ELF-1 (cell line): Measurements from ENCODE around the gene NPB.
A peak's percentile ranks its signal among the peaks of the same experiment; 100 is the strongest.
"Not testable (repeated sequence)": the region's sequence is repeated elsewhere in the genome, so short reads cannot be mapped to it uniquely, and the experiment has no call there.

Experiments
- DNase-seq: peaks from one replicate; pipeline ENCODE4 v3.0.0-alpha.2; 2016; ENCODE audit warnings: low read depth, low spot score

The NPB gene

DNA sequence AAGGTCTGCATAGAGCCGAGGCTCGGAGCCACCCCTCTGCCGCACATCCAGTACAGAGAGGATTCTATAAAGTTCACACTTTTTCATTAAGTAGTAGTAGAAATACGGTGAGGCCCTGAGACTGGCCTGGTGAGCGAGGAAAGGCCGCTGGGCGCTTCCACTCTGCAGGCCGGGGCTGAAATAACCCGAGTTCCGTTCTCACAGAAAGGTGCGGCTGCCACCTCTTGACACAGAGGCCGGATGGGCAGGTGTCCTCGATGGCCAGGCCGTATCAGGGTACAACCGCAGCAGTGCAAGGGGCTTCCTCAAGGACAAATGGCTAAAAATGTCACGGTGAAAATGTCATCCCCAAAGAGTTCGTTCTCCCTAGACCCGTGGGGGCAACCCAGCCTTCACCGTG lies 9.9 kb downstream of the NPB start:
- DNase-seq, result no peak

DNA sequence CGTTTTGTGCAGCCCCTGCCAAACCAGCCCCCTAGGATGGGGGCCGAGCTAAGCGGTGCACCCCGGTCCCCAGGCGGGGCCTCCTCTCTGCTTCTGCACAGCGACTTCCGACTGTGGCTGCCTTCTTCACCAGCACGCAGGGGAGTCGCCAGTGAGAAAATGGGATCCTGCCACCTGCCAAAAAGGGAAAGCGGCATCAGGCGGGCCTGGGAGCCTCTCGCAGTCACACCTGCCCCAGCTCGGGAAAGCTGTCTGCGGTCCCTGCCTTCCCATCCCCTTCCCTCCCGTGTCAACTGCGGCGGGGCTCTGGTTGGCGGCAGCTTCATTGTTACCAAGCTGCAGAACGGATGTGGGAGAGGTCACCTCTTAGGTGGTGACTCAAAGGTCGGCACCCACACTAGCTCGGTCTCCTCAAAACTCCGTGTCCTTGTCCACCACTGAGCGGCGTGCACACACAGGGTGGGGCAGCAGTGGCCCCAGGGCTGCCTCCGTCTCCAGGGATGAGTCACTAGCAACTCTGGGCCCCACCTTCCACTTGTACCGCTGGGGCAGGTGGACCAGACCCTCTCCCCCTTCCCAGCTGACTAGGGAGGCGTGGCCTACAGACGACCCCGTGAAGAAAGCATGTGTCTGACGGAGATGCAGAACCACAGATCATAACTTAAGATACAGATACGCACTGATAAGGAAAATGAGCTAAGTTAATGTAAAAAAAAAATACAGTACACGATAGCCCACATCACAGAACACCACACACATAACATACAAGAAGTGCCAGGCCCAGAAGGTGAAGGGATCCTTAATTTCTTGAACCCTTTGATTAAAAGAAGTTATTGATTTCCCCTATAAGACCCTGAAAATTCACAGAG lies 10.6 kb downstream of the NPB start:
- DNase-seq, result no peak

DNA sequence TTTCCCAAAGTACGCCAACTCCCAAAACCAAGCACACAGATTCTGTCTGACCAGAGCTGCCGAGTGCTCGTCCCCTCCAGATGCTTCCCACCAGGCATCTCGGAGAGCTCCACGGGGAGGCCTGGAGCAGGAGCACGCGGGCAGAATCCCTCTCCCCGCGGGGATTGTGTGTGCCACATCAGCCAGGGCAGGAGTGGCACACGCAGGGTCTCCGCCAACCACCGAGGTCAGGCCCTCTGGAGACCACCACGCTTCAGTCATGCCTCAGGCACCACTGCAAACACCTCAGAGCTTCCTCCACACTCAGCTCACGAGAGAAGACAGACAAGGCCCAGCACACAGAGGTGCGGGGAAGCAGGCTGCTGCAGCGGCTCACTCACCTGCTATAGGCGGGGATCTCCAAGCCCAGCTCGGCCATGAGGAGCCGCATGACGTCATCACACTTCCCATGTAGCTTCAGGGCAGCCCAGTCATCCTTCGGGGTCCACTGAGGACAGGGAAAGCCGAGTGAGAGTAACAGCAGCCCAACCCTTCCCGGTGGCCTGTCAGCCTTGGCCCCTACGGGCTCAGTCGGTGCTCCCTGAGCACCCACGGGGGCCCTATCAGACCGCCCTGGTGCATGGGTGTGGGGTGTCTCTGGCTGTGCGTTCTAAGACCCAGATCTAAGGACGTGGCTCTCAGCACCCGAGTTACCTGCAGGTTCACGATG lies 11.5 kb downstream of the NPB start:
- DNase-seq, result no peak

DNA sequence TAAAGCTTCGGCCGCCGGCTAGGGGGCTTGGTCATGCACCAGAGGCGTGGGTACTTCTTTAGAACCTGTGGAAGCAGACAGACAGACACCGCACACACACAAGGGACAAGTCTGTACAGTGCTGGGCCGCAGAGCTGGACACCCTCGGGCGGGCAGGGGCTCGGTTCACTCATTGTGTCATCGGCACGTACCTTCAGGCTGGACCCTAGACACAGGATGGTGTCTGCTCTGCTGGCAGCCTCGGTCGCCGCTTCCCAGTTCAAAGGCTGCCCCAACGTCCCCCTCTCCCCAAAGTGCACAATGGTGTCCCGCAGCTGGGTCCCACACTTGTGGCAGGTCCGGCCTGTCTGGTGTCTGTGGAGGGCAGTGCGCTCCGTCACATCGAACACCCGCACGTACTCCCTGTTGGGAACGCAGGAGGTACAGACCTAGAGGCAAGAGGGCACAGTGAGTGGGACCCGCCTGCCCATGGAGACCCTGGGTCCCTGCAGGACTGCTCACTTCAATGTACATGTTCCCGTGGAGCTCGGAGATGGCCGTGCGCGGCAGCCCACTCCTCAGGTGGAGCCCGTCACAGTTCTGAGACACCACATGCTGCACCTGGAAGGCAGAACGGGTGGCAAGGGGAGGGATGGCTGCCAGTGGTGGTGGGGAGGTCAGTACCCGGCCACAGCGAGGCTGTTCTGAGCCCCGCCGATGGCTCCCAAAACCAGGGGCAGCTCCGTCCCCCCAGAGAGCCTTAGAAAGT lies 12.2 kb downstream of the NPB start:
- DNase-seq, result no peak

DNA sequence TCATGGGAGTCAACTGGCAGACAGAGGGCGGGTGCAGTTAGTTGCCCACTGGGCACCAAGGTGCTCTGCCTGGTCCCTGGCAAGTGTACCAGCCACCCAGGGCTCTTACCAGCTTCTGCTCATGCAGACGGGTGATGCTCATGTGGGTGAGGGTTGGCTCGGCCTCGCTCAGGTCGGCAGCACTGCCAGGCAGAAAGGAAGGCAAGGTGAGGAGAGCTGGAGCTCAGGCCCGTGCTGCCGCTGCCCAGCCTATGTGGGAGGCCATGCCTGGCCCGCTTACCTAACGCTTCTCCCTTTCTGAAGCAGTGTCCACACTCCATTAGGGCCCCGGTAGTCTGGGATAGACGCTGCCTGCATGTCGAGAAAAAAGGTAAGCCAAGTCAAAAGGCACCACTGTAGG lies 13.3 kb downstream of the NPB start:
- no peak for DNase-seq

DNA sequence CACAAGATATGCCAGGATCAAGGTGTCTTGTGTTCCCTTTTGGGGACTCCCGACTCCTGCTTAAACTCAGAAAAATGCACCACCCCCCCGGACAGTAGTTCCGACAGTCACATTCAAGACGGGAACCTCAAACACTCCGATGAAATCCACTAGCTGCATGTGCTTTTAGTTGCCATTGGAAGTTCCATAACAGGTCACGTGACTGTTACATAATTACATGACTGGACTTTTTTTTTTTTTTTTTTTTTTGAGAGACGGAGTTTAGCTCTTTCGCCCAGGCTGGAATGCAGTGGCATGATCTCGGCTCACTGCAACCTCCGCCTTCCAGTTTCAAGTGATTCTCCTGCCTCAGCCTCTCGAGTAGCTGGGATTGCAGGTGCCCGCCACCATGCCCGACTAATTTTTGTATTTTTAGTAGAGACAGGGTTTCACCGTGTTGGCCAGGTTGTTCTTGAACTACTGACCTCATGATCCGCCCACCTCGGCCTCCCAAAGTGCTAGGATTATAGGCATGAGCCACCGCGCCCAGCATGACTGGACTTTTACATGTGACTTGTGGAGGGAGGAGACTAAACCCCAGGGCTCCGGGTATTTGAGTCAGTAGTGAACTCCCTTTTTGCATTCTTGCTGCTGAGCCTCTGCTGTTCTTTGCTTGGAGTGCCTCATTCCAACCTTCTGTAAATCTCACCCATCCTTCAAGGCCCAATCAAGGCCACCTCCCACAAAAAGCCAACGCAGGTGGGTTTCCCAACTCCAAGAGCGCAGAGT lies 14.4 kb downstream of the NPB start:
- DNase-seq, result no peak

DNA sequence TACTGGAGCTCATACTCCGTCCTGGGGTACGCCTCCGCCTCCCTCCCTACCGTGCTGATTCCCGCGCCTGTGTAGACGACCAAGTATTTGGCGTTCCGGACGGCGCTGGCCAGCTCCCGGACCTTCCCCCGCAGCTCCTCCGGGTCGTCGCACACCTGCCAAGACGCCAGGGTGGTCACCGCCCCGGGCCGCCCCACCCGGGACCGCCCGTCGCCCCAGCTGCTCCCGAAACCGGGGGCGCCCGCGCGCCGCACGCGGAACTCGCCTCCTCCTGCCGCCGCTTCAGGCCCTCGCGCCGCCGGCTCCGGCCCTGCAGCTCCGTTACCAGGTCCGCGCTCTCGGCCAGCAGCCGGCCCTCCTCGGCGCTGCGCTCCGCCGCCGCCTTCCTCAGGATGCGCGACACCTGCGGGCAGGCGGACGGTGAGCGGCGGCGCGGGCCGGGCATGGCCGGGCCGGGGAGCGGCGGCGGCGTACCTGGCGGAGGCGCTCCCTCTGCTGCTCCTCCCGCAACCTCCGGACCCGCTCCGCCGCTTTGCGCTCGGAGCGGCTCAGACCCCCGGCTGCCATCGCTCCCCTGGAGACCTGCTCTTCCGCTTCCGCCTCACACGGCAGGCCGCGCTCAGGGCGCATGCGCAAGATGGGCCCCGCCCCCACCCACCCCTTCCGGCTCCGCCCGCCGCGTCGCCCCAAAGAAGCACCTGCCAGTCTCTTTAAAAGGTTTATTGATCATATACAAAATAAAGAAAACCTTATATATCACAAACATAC lies 15.7 kb downstream of the NPB start, which contains the start of gene SIRT7:
TSS of gene SIRT7 (minus strand) at position 612 of the 768 bp plus-strand sequence. CDS start at position 567, 45 bp downstream.
- peak; percentile 72 for DNase-seq

DNA sequence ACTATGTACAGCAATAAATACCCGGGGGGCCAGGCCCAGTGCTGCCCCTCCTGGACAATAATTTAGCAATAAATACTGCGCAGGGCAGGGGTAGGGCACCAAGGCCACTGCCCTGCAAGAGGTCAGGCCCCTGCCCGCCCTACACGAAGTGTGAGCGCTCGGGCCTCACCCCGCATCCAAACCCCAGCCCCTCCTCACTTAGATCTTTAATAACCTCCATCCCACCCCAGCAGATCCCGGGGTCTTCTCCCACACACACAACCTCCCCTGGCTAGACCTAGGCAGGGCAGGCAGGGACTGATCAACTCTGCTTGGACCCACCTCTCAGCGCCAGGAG lies 16.3 kb downstream of the NPB start:
- not testable (repeated sequence) for DNase-seq

DNA sequence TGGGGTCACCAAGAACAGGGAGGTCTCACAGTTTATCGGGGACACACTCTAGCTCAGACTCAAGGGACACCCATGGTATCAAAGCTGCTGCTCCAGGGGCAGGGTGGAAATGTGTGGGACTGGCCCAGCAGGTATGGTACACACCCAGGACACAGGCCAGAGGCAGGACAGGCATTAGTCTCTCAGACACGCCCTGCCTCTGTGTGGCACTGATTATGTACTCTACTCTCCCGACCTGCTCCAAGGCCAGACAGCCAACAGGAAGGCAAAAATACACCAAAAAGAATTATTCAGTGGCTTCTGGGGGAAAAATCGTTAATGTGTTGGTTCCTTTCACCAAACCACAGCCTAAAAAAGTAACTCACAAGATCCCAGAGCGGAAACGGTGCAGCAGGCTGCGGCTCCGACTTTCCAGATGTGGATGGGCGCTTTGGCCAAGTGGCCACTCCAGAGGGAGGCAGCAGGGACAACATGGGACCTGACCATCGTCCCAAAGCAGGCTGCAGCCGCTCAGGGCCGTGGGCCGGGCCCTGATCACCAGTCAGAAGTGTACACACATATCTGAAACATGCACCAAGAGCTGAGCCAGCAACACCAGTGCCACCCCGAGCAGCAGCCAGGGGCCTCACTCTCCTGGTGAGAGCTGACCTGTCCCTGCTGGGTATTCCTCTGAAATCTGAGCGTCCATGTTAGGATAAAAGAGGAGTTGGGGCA lies 17.0 kb downstream of the NPB start:
- no peak for DNase-seq

DNA sequence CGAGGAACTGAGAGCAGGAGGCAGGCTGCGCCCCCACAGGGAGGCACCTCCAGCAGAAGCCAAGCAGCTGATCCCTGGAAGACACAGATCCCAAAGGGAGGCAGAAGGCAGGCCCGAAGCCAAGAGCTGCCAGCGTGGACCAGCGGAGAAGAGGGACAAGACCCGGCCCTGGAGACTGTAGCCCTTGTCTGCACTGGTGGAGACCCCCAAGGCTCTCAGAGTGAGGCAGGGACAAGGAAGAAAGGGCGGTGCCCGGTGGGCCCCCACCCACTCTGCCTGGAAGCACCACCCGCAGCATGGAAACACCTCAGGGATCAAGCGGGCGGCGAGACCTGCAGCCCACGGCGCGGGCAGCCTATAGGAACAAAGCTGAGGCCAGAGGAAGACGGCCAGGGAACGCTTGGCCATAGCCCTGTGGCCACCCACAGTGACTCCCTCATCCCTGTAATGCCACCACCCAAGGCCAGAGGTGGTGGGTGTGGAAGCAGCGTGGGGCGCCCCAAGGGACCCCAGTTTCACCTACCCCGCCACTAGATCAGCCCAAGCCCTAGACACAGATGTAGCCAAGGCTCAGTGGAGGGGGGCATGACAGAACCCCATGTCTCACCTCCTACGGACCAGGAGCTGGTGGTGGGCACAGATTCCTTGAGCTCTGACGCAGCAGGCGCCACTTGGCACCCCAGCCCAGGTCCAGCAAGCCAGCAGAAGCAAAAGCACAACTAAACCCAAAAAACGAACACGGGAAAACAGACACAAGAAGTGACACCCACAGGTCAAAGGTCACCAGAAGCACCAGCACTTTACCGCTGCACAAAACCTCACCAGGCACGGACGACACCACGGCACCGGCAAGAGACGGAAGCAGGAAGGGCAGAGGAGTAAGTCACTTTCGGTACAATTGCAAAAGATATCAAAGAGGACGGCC lies 18.8 kb downstream of the NPB start:
- DNase-seq, result no peak

DNA sequence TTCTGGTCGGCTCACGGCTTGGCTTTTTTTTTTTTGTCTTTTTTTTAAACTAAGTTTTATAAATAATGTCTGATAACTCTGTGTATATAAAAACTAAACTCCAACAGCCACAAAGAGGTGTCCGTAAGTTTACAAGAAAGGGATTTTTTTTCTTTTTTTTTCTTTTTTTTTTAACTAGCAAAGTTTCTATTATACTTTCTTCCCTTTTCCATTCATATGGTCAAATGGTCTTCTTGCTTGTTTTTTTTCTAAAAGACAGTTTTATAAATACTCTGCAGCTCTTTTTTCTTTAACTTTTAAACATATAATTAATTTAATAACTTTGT lies 19.5 kb downstream of the NPB start:
- no peak for DNase-seq

DNA sequence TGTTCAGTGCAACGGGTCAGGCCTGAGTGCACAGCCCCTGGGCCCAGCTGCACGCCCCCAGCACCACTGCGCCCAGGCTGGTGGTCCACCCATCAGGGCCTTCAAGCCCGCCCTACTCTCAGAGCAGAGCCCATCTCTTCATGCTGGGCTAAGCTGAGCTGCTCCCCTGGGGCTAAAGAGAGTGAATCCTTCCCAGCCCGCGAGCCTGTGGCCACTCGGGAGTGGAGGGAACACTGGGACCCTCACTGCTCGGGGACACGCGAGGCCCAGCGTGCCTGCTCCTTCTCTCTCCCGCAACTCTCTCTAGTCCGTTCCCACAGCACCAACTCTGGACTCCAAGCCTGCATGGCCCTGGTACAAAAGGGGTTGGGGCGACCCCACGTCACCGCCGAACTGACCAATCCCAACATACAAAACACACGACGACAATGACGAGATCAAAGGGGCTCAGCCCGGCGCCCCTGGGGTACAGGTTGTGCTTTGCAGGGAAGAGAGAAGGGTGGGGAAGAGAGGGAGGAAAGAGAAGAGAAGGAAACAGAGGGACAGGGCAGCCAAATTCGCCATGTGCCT lies 20.0 kb downstream of the NPB start:
- DNase-seq, result no peak

DNA sequence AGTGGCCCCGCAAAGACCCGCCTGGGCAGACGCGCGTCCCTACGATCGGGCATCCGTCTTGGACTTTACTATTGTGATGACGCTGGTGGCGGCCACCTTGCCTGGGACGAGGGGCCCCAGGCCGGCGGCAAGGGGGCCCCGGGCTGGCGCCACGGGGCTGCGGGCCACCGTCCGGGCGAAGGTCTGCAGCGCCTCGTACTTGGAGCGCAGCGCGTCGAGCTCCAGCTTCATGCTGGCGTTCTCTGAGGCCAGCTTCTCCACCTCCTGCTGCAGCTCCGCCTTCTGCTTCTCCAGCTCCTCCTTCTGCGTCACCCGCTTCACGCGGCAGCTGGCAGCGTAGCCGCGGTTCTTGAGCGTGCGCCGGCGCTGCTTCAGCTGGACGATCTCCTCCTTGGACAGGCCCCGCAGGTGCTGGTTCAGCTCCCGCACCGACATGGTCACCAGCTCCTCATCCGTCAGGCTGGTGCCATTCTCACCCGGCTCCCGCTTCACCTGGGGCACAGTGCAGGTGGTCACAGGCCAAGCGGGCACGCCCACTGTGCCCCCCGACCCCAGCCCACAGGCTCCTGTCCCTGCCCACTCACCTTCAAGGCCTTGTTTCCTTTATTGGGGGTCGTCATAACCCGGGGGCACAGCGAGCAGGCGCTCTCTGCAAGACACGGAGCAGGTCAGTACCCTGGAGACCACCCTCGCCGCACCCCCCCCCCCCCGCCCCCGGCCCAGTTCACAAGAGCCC lies 20.7 kb downstream of the NPB start:
- peak; percentile 69 for DNase-seq

DNA sequence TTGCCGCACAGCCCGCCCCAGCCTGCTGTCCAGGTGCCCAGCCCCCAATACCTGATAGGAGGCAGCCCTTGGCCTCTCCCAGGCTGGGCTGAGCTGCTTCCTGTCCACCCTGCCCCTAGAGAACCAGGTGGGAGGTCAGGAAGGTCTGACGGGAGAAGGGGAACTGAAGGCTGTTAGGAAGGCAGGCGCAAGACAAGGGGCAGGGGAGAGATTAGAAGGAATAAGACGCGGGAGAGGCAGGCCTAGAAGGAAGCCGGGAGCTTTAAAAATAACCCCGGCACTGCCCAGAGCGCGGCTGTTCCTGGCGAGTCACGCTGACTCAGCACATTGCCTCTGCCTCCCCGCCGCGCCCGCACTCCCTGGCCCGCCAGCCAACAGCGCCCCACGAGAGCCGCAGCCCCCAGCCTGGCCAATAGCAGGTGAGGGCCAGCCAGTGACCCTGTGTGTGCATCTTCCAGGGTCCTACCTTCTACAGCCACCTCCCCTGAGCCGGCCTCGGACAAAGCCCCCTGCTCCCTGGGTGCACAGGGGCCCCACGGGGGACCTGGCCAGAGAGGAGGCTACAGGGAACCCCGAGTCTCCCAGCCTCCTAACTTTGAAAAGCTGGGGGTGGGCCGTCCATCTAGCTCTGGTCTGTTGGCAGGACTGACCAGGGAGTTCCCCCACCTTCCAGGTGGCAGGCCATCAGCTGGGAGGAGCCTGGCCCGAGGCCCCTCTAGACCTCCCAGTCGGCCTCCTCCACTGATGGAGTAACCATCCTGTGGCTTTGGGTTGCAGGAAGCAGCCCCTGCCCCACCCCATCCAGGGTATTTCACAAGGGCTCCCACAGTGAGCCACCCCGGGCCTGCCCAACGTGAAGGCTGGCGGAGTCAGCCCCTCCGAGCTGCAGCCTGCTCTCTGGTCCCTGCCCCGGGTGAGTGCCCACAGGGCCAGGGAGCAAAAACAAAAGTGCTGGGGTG lies 21.5 kb downstream of the NPB start:
- DNase-seq, result peak; percentile 91

DNA sequence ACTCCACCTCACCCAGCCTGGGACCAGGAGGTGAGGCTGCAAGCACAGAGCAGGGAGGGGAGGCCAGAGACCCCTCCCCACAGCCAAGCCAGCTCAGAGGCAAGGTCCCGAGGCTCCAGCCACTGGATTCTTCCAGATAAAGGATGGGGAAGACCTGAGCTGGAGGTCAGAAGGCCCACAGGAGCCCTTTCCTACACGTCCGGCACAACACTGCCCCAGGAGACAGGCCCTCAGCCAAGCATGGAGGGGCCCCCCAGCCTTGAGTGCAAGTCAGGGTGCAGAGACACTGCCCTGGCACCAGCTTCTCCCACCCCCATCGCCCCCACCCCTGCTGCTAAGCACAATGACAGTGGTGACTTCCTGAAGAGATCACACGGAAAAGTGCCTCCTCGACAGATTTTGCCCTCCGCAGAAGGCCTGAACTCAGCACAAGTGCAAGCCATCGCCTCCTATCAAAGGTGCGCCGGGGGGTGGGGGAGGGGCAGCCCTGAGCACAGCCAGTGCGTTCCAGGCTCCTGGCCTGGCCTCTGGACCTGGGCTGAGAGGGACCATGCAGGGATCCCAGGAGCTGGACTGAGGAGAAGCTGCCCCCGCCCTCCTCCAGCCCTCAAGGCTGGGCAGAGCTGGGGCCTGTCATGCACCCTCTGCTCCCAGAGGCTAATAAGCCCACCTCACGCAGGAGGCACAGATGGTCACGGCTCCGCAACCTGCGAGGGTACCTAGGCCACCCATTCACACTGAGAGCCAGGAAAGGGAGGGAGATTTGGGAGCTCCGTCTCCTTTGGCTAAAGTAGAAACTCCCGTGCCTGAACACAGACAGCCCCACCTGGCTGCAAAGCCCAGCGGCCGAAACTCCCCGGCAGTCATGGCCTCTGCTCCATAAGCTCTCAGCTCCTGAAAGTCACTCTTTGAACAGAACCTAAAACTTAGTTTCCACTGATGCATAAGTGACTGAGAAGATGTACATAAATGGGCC lies 22.8 kb downstream of the NPB start:
- DNase-seq, result peak; percentile 82
